Trophoblast cell (in vitro differentiated cells and primary cell): ENCODE measurements around the gene ZNF681.

Experiments
- DNase-seq, 2 donors: peaks; one replicate each; pipeline ENCODE4 v3.0.0-alpha.2; 2016
- H2AFZ ChIP-seq: 2 replicates; pipeline ENCODE4 v1.6.1; 2013; ENCODE audit warnings: low read length, moderate library complexity, mild to moderate bottlenecking; ENCODE audit not compliant: insufficient read depth, poor library complexity
- H2AK5ac ChIP-seq: 2 replicates; pipeline ENCODE4 v1.6.1; 2013; ENCODE audit warnings: mild to moderate bottlenecking, low read length
- H2BK120ac ChIP-seq: 2 replicates; pipeline ENCODE4 v1.6.1; 2013; ENCODE audit warnings: low read length, mild to moderate bottlenecking, moderate library complexity; ENCODE audit not compliant: insufficient read depth, poor library complexity
- H2BK12ac ChIP-seq: 2 replicates; pipeline ENCODE4 v1.6.1; 2013; ENCODE audit warnings: mild to moderate bottlenecking, low read length, moderate library complexity
- H2BK5ac ChIP-seq: 2 replicates; pipeline ENCODE4 v1.6.1; 2013; ENCODE audit warnings: low read length, low read depth, moderate library complexity, mild to moderate bottlenecking; ENCODE audit not compliant: poor library complexity
- H3K14ac ChIP-seq: 2 replicates; pipeline ENCODE4 v1.6.1; 2013; ENCODE audit warnings: mild to moderate bottlenecking, low read length
- H3K18ac ChIP-seq: 2 replicates; pipeline ENCODE4 v1.6.1; 2013; ENCODE audit warnings: mild to moderate bottlenecking, low read length
- H3K23ac ChIP-seq: 2 replicates; pipeline ENCODE4 v1.6.1; 2013; ENCODE audit warnings: low read length
- H3K27ac ChIP-seq: 2 replicates; pipeline ENCODE4 v1.5.1; 2013; ENCODE audit warnings: low read depth, mild to moderate bottlenecking, inconsistent platforms, low read length, moderate library complexity
- H3K27me3 ChIP-seq: 2 replicates; pipeline ENCODE4 v1.6.1; 2013; ENCODE audit warnings: inconsistent platforms, mild to moderate bottlenecking, low read length, moderate library complexity; ENCODE audit not compliant: insufficient read depth
- H3K36me3 ChIP-seq, 2 experiments: 1 replicate in 1 of 2; 2 replicates in 1 of 2; pipeline ENCODE4 v1.6.1; 2013; ENCODE audit warnings: low read length in 2 of 2, mild to moderate bottlenecking in 2 of 2, moderate library complexity in 1 of 2; ENCODE audit not compliant: insufficient read depth in 2 of 2, control insufficient read depth in 1 of 2
- H3K4ac ChIP-seq: 2 replicates; pipeline ENCODE4 v1.6.1; 2013; ENCODE audit warnings: low read depth, mild to moderate bottlenecking, low read length, moderate library complexity
- H3K4me1 ChIP-seq, 2 experiments: 1 replicate in 1 of 2; 2 replicates in 1 of 2; pipeline ENCODE4 v1.6.1; 2013; ENCODE audit warnings: low read length in 2 of 2, mild to moderate bottlenecking in 2 of 2, moderate library complexity in 1 of 2; ENCODE audit not compliant: insufficient read depth in 2 of 2, control insufficient read depth in 1 of 2
- H3K4me2 ChIP-seq: 2 replicates; pipeline ENCODE4 v1.6.1; 2013; ENCODE audit warnings: inconsistent platforms, mild to moderate bottlenecking, low read length, moderate library complexity
- H3K4me3 ChIP-seq: 2 replicates; pipeline ENCODE4 v1.5.1; 2013; ENCODE audit warnings: mild to moderate bottlenecking, low read depth, low read length, inconsistent platforms
- H3K79me1 ChIP-seq: one replicate; pipeline ENCODE4 v1.6.1; 2013; ENCODE audit warnings: low read length
- H3K79me2 ChIP-seq: 2 replicates; pipeline ENCODE4 v1.6.1; 2013; ENCODE audit warnings: low read length, mild to moderate bottlenecking; ENCODE audit not compliant: control insufficient read depth, insufficient read depth, poor library complexity
- H3K9ac ChIP-seq: 2 replicates; pipeline ENCODE4 v1.6.1; 2013; ENCODE audit warnings: mild to moderate bottlenecking, low read length
- H3K9me3 ChIP-seq: 2 replicates; pipeline ENCODE4 v1.6.1; 2013; ENCODE audit warnings: low read depth, mild to moderate bottlenecking, control low read depth, inconsistent platforms, low read length; ENCODE audit not compliant: insufficient read depth
- H4K12ac ChIP-seq: 2 replicates; pipeline ENCODE4 v1.6.1; 2013; ENCODE audit warnings: low read depth, mild to moderate bottlenecking, low read length, moderate library complexity
- H4K8ac ChIP-seq: 2 replicates; pipeline ENCODE4 v1.6.1; 2013; ENCODE audit warnings: low read depth, mild to moderate bottlenecking, low read length, moderate library complexity
- H4K91ac ChIP-seq: one replicate; pipeline ENCODE4 v1.6.1; 2013; ENCODE audit warnings: low read depth, mild to moderate bottlenecking, low read length, moderate library complexity
- WGBS: extraction: QIAGEN DNeasy Blood & Tissue Kit; methylation state at CpG from one replicate; pipeline ENCODE4 v1.1.7; 2013; ENCODE audit warnings: missing lambda C conversion rate; ENCODE audit not compliant: insufficient read length, insufficient coverage; ENCODE audit errors: extremely low coverage; 5-methylcytosine and 5-hydroxymethylcytosine counted together

Gene ZNF681

DNA sequence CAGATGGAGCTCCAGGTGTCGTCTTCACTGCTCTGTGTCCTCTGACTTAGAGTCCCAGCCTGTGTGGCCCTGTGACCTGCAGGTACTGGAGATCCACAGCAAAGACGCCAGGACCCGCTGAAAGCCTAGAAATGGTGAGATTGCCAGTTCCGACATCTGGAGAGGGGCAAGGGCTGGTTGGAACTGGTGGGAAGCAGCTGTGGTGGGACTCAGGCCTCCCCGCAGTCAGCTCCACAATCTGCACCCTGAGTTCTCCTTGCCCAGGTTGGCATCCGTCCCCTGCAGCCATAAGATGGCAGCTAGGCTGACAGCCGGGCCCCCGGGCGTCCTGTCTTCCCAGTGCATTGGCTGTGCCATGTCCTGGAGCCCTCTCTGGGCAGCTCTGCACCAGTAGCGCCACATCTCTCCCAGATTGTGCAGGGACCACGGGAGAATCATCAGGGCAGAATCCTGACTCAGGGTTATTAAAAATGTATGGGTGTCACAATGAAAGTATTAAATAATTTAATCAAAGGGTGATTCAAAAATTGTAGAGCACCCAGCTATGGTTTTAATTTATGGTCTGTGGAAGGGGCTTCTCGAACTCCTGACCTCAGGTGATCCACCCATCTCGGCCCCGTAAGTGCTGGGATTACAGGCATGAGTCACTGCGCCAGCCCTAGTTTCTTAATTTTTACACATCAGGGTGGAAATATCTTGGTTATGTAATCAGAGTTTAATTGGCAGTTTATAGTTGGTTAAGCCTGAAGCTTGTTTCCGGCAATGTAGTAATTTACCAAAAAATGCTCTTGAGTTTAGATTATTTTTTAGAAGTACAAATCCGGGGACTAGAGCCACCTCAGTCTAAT, 32.2 kb upstream of the ZNF681 start:
- H4K12ac ChIP-seq: no peak overlapping the region
- peaks cover 6 to 12% of the 10 kb centered on the region in 2 experiments for H3K36me3 ChIP-seq
- no peak overlapping the region for H2BK12ac ChIP-seq
- H3K4me1 ChIP-seq: no peaks in the 10 kb centered on the region
- no peak overlapping the region for H3K18ac ChIP-seq
- H2BK5ac ChIP-seq: no peak overlapping the region
- H3K4me2 ChIP-seq: no peak overlapping the region
- no CpG with 5 or more reads among the region's 17 CpGs for WGBS
- no peak overlapping the region for H3K14ac ChIP-seq
- no peak overlapping the region for H3K27ac ChIP-seq
- no peak overlapping the region for H3K4ac ChIP-seq
- no peak overlapping the region for H2AFZ ChIP-seq
- H4K8ac ChIP-seq: no peak overlapping the region
- H3K27me3 ChIP-seq: no peaks in the 10 kb centered on the region
- no peak overlapping the region for H3K9ac ChIP-seq
- no peak overlapping the region for H2AK5ac ChIP-seq
- H3K4me3 ChIP-seq: no peak overlapping the region
- no peak overlapping the region for H2BK120ac ChIP-seq
- no peak overlapping the region for H3K23ac ChIP-seq
- DNase-seq: peak in 1 of 2 donors; percentile 23
- H3K79me1 ChIP-seq: no peaks in the 10 kb centered on the region
- no peak overlapping the region for H4K91ac ChIP-seq
- peaks cover 4% of the 10 kb centered on the region for H3K9me3 ChIP-seq
- H3K79me2 ChIP-seq: no peaks in the 10 kb centered on the region

DNA sequence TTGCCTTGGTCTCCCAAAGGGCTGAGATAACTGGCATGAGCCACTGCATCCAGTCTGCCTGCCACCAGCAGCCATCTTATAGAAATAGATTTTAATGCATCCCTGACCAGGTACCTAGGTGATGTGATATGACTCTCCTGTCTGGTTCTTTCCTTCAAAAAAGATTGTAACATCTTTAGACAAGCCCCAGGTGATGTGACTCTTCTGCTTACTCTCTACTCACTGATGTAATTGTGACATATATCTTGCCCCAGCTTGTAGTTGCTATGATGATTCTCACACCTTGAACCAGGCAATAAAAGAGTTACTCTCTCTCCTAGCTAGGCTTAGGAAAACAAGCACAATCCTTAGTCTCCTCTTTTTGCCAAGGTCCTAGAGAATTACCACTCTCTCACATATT, 30.6 kb upstream of the ZNF681 start:
- no peak overlapping the region for H2AFZ ChIP-seq
- H4K8ac ChIP-seq: no peak overlapping the region
- no peak for DNase-seq
- H3K79me2 ChIP-seq: no peaks in the 10 kb centered on the region
- no peaks in the 10 kb centered on the region for H3K79me1 ChIP-seq
- H3K36me3 ChIP-seq: peaks cover 6 to 18% of the 10 kb centered on the region in 2 experiments
- H3K9me3 ChIP-seq: peaks cover 4% of the 10 kb centered on the region
- H2BK5ac ChIP-seq: no peak overlapping the region
- H3K4ac ChIP-seq: no peak overlapping the region
- no peaks in the 10 kb centered on the region for H3K4me1 ChIP-seq
- H2BK12ac ChIP-seq: no peak overlapping the region
- no peak overlapping the region for H3K4me2 ChIP-seq
- no peaks in the 10 kb centered on the region for H3K27me3 ChIP-seq
- H3K14ac ChIP-seq: no peak overlapping the region
- no peak overlapping the region for H3K23ac ChIP-seq
- no peak overlapping the region for H2AK5ac ChIP-seq
- H4K91ac ChIP-seq: no peak overlapping the region
- no peak overlapping the region for H3K27ac ChIP-seq
- H2BK120ac ChIP-seq: no peak overlapping the region
- no peak overlapping the region for H3K4me3 ChIP-seq
- H4K12ac ChIP-seq: no peak overlapping the region
- no peak overlapping the region for H3K9ac ChIP-seq
- no peak overlapping the region for H3K18ac ChIP-seq

DNA sequence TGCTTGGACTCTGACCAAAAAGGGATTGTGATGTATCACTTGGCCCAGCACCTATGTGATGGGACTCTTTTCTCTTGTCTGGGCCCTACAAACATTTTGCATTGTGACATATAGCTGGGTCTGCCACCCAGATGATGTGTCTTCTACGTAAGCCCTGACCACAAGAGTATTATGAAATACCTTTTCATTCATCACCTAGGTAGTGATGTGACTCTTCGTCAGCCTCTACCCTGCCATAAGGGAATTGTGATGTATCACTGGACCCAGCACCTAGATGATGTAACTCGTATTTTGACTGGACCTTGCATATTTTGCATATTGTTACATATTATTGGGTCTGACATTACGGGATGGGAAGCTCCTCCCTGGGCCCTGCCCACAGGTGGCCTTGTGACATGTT, 29.7 kb upstream of the ZNF681 start:
- no peak overlapping the region for H4K8ac ChIP-seq
- no peak overlapping the region for H3K27ac ChIP-seq
- H3K14ac ChIP-seq: no peak overlapping the region
- DNase-seq: peak; percentile 33 to 54
- no peak overlapping the region for H4K12ac ChIP-seq
- no peak overlapping the region for H2BK12ac ChIP-seq
- H4K91ac ChIP-seq: no peak overlapping the region
- no peaks in the 10 kb centered on the region for H3K27me3 ChIP-seq
- no peak overlapping the region for H3K4ac ChIP-seq
- peaks cover 4% of the 10 kb centered on the region for H3K9me3 ChIP-seq
- no peaks in the 10 kb centered on the region for H3K79me1 ChIP-seq
- H3K18ac ChIP-seq: no peak overlapping the region
- no peak overlapping the region for H3K4me3 ChIP-seq
- no peak overlapping the region for H3K23ac ChIP-seq
- H2BK120ac ChIP-seq: no peak overlapping the region
- H2BK5ac ChIP-seq: no peak overlapping the region
- H2AK5ac ChIP-seq: no peak overlapping the region
- no peak overlapping the region for H3K4me2 ChIP-seq
- peaks cover 6 to 24% of the 10 kb centered on the region in 2 experiments for H3K36me3 ChIP-seq
- WGBS: no CpG with 5 or more reads among the region's 4 CpGs
- H2AFZ ChIP-seq: no peak overlapping the region
- H3K79me2 ChIP-seq: no peaks in the 10 kb centered on the region
- H3K4me1 ChIP-seq: no peaks in the 10 kb centered on the region
- no peak overlapping the region for H3K9ac ChIP-seq

DNA sequence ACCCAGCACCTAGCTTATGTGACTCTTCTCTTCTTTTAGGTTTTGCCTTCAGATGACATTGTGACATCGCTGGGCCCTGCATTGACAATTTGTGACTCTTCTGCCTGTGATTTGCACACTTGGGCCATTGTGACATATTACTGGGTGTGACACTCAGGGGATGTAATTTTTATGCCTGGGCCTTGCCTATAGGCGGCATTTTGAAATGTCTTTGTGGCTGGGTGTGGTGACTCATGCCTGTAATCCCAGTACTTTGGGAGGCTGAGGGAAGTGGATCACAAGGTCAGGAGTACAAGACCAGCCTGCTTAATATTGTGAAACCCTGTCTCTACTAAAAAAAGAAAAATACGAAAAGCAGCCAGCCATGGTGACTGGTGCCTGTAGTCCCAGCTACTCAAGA, 28.4 kb upstream of the ZNF681 start:
- Histone ChIP-seq H3K9me3 (peaks cover 4% of the 10 kb centered on the region), H3K79me2 (no peaks in the 10 kb centered on the region), H3K18ac (no peak overlapping the region), H2BK5ac (no peak overlapping the region), H4K12ac (no peak overlapping the region), H3K27me3 (no peaks in the 10 kb centered on the region), H3K23ac (no peak overlapping the region), H4K8ac (no peak overlapping the region), H3K36me3 (peaks cover 9 to 31% of the 10 kb centered on the region in 2 experiments), H3K4me3 (no peak overlapping the region), H3K14ac (no peak overlapping the region), H3K9ac (no peak overlapping the region), H2BK12ac (no peak overlapping the region), H3K4me2 (no peak overlapping the region), H3K79me1 (no peaks in the 10 kb centered on the region), H2BK120ac (no peak overlapping the region), H2AFZ (no peak overlapping the region), H4K91ac (no peak overlapping the region), H2AK5ac (no peak overlapping the region), H3K4ac (no peak overlapping the region), H3K4me1 (no peaks in the 10 kb centered on the region), H3K27ac (no peak overlapping the region)
- no CpG with 5 or more reads among the region's 3 CpGs for WGBS
- DNase-seq: peak; percentile 91 to 92
